ENCODE data around the gene KIAA1958. TPM values are rescaled to one million over a fixed set of nuclear protein-coding genes. Genes with fewer than 3 reads are reported as not detected.

Gene KIAA1958
- total RNA-seq, 1 experiment from 2014 or later: 4.2 TPM

- intact Hi-C loops (cut with micrococcal nuclease): no loop called here
- no peak for ATAC-seq
These were observed 208.3 kb downstream of the KIAA1958 start for GRCh38 chr9:112694706-112695555.

DNA sequence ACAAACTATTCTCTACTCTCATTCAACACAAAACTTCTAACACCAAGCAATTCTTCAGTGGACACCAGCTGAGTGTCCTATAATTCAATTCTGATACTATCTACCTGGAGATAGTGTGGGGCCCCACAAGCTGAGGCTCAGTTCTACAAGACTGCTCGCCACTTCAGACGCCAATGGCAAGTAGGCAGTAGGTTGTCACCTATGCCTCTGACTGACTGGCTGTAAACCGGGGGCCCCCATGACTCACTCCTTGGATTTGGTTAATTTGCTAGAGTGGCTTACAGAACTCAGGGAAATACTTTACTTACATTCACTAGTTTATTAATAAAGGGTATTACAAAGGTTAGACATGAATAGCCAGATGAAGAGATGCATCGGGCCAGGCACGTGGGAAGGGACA, 209.8 kb downstream of the KIAA1958 start:
- intact Hi-C loops (cut with micrococcal nuclease): no loop called here
- no TSS peak for BruUV-seq (replicated peaks)
- Histone ChIP-seq H3K4me2 (ENCODE audit: low read length) (no peak overlapping the region), H3F3A (ENCODE audit: low read length, unreplicated experiment) (no peaks in the 10 kb centered on the region), H3K4me3 (ENCODE audit: low read length) (no peak overlapping the region), H3K27me3 (ENCODE audit: low read length) (no peaks in the 10 kb centered on the region), H3K9me3 (ENCODE audit: low read length) (no peaks in the 10 kb centered on the region), H3K9ac (ENCODE audit: low read length) (no peak overlapping the region), H3K79me2 (ENCODE audit: low read length) (no peaks in the 10 kb centered on the region), H3K4me1 (ENCODE audit: insufficient read depth, low read length) (no peaks in the 10 kb centered on the region), H3K27ac (ENCODE audit: low read length) (no peak overlapping the region), H4K20me1 (ENCODE audit: low read length) (no peaks in the 10 kb centered on the region), H2AFZ (ENCODE audit: low read length) (no peak overlapping the region), H3K9me2 (replicated peaks; ENCODE audit: low read length) (no peaks in the 10 kb centered on the region), H3K36me3 (ENCODE audit: low read depth, low read length) (peaks cover 9% of the 10 kb centered on the region; the same call in 1 of the 2 replicates)
- ChIA-PET CTCF (no interaction called here), POLR2A (ENCODE audit: unreplicated experiment) (no interaction called here)
- TF ChIP-seq EZH2phosphoT487 (IDR thresholded peaks at IDR 0.05; ENCODE audit: borderline replicate concordance, low read length): no peak
- no peak for TF ChIP-seq CTCF (conservative IDR thresholded peaks at IDR 0.05; ENCODE audit: low read depth, low read length)
- no peak for TF ChIP-seq EZH2 (IDR thresholded peaks at IDR 0.05; ENCODE audit: low read length, unreplicated experiment)
- no peak for ATAC-seq
- DNase-seq: no peak

More at GRCh38 chr9:112694706-112695555, 208.3 kb downstream of the KIAA1958 start:
- BruUV-seq (replicated peaks): no TSS peak
- no peak overlapping the region for H2AFZ ChIP-seq (ENCODE audit: low read length)
- no peaks in the 10 kb centered on the region for H3K79me2 ChIP-seq (ENCODE audit: low read length)
- H3K9me2 ChIP-seq (replicated peaks; ENCODE audit: low read length): no peaks in the 10 kb centered on the region
- no peak overlapping the region for H3K9ac ChIP-seq (ENCODE audit: low read length)
- H3F3A ChIP-seq (ENCODE audit: low read length, unreplicated experiment): no peaks in the 10 kb centered on the region
- no peak overlapping the region for H3K4me3 ChIP-seq (ENCODE audit: low read length)
- no peaks in the 10 kb centered on the region for H3K4me1 ChIP-seq (ENCODE audit: insufficient read depth, low read length)
- no peaks in the 10 kb centered on the region for H3K27me3 ChIP-seq (ENCODE audit: low read length)
- ChIA-PET POLR2A (ENCODE audit: unreplicated experiment) (no interaction called here), CTCF (no interaction called here)
- H3K4me2 ChIP-seq (ENCODE audit: low read length): no peak overlapping the region
- DNase-seq: no peak
- H3K36me3 ChIP-seq (ENCODE audit: low read depth, low read length): peaks cover 9% of the 10 kb centered on the region; the same call in 1 of the 2 replicates
- no peaks in the 10 kb centered on the region for H3K9me3 ChIP-seq (ENCODE audit: low read length)
- H4K20me1 ChIP-seq (ENCODE audit: low read length): no peaks in the 10 kb centered on the region
- TF ChIP-seq CTCF (conservative IDR thresholded peaks at IDR 0.05; ENCODE audit: low read depth, low read length) (no peak), EZH2phosphoT487 (IDR thresholded peaks at IDR 0.05; ENCODE audit: borderline replicate concordance, low read length) (no peak), EZH2 (IDR thresholded peaks at IDR 0.05; ENCODE audit: low read length, unreplicated experiment) (no peak)
- no peak overlapping the region for H3K27ac ChIP-seq (ENCODE audit: low read length)

DNA sequence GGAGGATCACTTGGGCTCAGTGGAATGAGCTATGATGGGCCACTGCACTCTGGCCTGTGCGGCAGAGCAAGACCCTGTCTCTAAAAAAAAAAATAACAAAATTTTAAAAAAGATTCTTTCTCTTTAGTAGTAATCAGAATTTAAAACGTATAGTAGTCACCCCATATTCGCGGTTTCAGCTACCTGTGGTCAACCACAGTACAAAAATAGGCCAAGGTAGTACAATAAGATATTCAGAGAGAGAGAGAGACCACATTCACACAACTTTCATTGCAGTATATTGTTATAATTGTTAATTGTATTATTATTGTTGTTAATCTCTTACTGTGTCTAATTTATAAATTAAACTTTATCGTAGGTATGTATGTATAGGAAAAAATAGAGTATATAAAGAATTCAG, 212.6 kb downstream of the KIAA1958 start:
- no peaks in the 10 kb centered on the region for H3K9me2 ChIP-seq (replicated peaks; ENCODE audit: low read length)
- H3K4me1 ChIP-seq (ENCODE audit: insufficient read depth, low read length): no peaks in the 10 kb centered on the region
- H3K9me3 ChIP-seq (ENCODE audit: low read length): no peaks in the 10 kb centered on the region
- H3F3A ChIP-seq (ENCODE audit: low read length, unreplicated experiment): no peaks in the 10 kb centered on the region
- no TSS peak for BruUV-seq (replicated peaks)
- H3K36me3 ChIP-seq (ENCODE audit: low read depth, low read length): peaks cover 5% of the 10 kb centered on the region; the same call in 1 of the 2 replicates
- H3K9ac ChIP-seq (ENCODE audit: low read length): no peak overlapping the region
- ATAC-seq (no peak), DNase-seq (no peak)
- no peak overlapping the region for H2AFZ ChIP-seq (ENCODE audit: low read length)
- H3K4me2 ChIP-seq (ENCODE audit: low read length): no peak overlapping the region
- intact Hi-C loops (cut with micrococcal nuclease): no loop called here
- TF ChIP-seq EZH2phosphoT487 (IDR thresholded peaks at IDR 0.05; ENCODE audit: borderline replicate concordance, low read length): no peak
- TF ChIP-seq CTCF (conservative IDR thresholded peaks at IDR 0.05; ENCODE audit: low read depth, low read length): no peak
- no peak for TF ChIP-seq EZH2 (IDR thresholded peaks at IDR 0.05; ENCODE audit: low read length, unreplicated experiment)
- no peaks in the 10 kb centered on the region for H4K20me1 ChIP-seq (ENCODE audit: low read length)
- H3K79me2 ChIP-seq (ENCODE audit: low read length): peaks cover 8% of the 10 kb centered on the region; the same call in 1 of the 2 replicates
- ChIA-PET CTCF (no interaction called here), POLR2A (ENCODE audit: unreplicated experiment) (no interaction called here)
- no peak overlapping the region for H3K4me3 ChIP-seq (ENCODE audit: low read length)
- no peak overlapping the region for H3K27ac ChIP-seq (ENCODE audit: low read length)
- H3K27me3 ChIP-seq (ENCODE audit: low read length): no peaks in the 10 kb centered on the region
